Neural crest cell (in vitro differentiated cells): ENCODE measurements around the gene XKR3. TPM values are rescaled to one million over a fixed set of nuclear protein-coding genes. Genes with fewer than 3 reads are reported as not detected.
A peak's percentile ranks its signal among the peaks of the same experiment; 100 is the strongest.

Experiments used
- DNase-seq: peaks from one replicate; pipeline ENCODE4 v3.0.0; 2021; ENCODE audit warnings: low read depth, mixed read lengths, low spot score
- H3K27ac Mint-ChIP-seq: one replicate; pipeline ENCODE4 v1.8.0; 2021; ENCODE audit warnings: mild to moderate bottlenecking, mixed read lengths; ENCODE audit not compliant: unreplicated experiment
- H3K27me3 Mint-ChIP-seq: 2 replicates; pipeline ENCODE4 v1.8.0; 2021; ENCODE audit warnings: low read depth, mild to moderate bottlenecking, mixed read lengths
- H3K36me3 Mint-ChIP-seq: 2 replicates; pipeline ENCODE4 v1.8.0; 2021; ENCODE audit warnings: low read depth, mild to moderate bottlenecking, mixed read lengths
- H3K4me1 Mint-ChIP-seq: 2 replicates; pipeline ENCODE4 v1.8.0; 2021; ENCODE audit warnings: mixed read lengths
- H3K4me3 Mint-ChIP-seq: one replicate; pipeline ENCODE4 v1.8.0; 2021; ENCODE audit warnings: mild to moderate bottlenecking, mixed read lengths
- H3K9me3 Mint-ChIP-seq: 2 replicates; pipeline ENCODE4 v1.8.0; 2021; ENCODE audit warnings: mixed read lengths
- total RNA-seq: library from RNA; stranded (reverse); gene quantifications from 2 replicates; pipeline ENCODE4 v1.2.1, GENCODE V29; 2021
- TF ChIP-seq, protein P1 (sequence below): fragments of 200-600 bp; sonication (generic); conservative IDR thresholded peaks from 2 replicates; pipeline ENCODE4 v1.5.0; 2021; ENCODE audit warnings: antibody characterized with exemption, mild to moderate bottlenecking

The XKR3 gene
- total RNA-seq, 1 donor from 2014 or later: not detected

DNA sequence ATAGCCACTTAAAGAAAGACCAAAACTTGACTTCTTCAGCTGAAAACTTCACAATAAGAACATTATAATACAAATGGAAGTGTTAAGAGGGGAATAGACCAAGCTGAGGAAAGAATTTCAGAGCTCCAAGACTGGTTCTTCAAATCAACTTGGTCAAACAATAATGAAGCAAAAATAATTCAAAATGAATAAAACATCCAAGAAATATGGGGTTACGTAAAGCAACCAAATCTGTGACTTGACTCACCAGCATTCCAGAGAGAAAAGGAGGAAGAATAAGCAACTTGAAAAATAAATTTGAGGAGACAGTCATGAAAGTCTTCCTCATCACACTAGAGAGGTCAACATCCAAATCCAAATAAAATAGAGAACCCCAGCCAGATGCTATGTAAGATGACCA lies 31.4 kb downstream of the XKR3 start:
- TF ChIP-seq, protein P1, sequence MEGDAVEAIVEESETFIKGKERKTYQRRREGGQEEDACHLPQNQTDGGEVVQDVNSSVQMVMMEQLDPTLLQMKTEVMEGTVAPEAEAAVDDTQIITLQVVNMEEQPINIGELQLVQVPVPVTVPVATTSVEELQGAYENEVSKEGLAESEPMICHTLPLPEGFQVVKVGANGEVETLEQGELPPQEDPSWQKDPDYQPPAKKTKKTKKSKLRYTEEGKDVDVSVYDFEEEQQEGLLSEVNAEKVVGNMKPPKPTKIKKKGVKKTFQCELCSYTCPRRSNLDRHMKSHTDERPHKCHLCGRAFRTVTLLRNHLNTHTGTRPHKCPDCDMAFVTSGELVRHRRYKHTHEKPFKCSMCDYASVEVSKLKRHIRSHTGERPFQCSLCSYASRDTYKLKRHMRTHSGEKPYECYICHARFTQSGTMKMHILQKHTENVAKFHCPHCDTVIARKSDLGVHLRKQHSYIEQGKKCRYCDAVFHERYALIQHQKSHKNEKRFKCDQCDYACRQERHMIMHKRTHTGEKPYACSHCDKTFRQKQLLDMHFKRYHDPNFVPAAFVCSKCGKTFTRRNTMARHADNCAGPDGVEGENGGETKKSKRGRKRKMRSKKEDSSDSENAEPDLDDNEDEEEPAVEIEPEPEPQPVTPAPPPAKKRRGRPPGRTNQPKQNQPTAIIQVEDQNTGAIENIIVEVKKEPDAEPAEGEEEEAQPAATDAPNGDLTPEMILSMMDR: no peak
- no peak overlapping the region for H3K4me3 Mint-ChIP-seq
- peaks cover 7% of the 10 kb centered on the region for H3K9me3 Mint-ChIP-seq
- H3K27me3 Mint-ChIP-seq: no peaks in the 10 kb centered on the region
- no peak for DNase-seq
- H3K4me1 Mint-ChIP-seq: no peaks in the 10 kb centered on the region
- H3K27ac Mint-ChIP-seq: no peak overlapping the region
- H3K36me3 Mint-ChIP-seq: no peaks in the 10 kb centered on the region

DNA sequence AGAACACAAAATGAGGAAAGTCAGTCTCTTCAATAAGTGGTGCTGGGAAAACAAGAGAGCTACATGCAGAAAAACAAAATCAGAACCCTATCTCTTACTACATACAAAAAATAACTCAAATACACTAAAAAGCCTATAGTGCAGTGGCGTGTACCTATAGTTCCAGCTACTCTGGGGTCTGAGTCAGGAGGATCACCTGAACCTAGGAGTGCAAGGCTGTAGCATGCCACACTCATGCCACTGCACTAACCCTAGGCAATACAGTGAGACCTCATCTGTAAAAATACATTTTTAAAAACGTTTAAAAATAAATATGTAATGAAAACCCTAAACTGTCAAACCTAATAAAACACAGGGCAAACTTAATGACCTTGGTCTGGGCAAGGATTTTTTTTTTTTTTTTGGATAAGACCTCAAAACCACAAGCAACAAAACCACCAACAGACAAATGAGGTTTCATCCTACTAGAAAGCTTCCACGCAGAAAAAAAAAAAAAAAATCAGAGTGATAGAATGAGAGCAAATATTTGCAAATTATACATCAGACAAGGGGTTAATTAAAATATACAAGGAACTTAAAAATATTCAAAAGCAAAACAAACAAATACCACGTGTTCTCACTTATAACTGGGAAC lies 35.2 kb downstream of the XKR3 start:
- H3K9me3 Mint-ChIP-seq: peaks cover 6% of the 10 kb centered on the region
- no peak overlapping the region for H3K4me3 Mint-ChIP-seq
- no peaks in the 10 kb centered on the region for H3K4me1 Mint-ChIP-seq
- H3K36me3 Mint-ChIP-seq: no peaks in the 10 kb centered on the region
- DNase-seq: no peak
- H3K27ac Mint-ChIP-seq: no peak overlapping the region
- TF ChIP-seq, protein P1: no peak
- H3K27me3 Mint-ChIP-seq: no peaks in the 10 kb centered on the region

DNA sequence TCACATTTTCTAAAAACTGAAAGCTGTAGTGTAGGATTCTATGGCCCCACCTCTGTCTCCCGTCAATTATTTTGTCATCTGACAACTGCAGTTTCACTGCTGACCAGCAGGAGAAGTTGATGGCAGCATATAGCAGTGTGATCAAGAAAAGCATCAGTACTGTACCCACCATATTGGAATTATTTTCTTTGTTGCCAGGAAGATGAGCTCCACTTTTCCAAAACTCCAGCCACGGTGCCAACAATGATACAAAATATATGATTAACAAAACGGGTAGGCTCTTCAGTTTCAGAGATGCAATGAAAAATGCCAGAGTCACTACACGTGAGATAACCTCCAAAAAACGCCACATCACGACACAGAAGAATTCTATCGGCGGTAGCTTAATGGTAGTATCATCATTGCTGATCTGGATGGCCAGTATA lies 41.3 kb downstream of the XKR3 start:
- H3K4me3 Mint-ChIP-seq: no peak overlapping the region
- TF ChIP-seq, protein P1: peak; percentile 50
- no peaks in the 10 kb centered on the region for H3K4me1 Mint-ChIP-seq
- no peaks in the 10 kb centered on the region for H3K36me3 Mint-ChIP-seq
- no peaks in the 10 kb centered on the region for H3K27me3 Mint-ChIP-seq
- DNase-seq: no peak
- no peak overlapping the region for H3K27ac Mint-ChIP-seq
- H3K9me3 Mint-ChIP-seq: peaks cover 2% of the 10 kb centered on the region

DNA sequence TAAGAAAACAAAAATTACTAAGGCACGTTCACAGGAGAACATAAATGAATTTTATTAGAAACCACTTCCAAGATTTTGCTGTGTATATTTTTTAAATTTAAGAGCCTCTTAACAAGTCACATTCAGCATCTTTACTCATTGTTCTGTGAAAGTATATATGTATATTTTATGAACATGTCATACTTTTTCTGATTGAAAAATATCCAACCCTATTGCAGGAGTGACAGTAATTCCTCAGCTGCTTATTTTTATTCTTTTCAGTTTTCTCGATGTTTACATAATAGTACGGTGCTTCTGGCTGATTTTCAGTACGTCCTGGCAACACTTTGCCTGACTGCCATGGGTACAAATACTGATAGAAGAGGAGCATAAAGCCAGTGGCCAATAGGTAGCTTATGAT lies 41.8 kb downstream of the XKR3 start:
- Mint-ChIP-seq H3K9me3 (peaks cover 2% of the 10 kb centered on the region), H3K27me3 (no peaks in the 10 kb centered on the region), H3K27ac (no peak overlapping the region), H3K36me3 (no peaks in the 10 kb centered on the region), H3K4me1 (no peaks in the 10 kb centered on the region), H3K4me3 (no peak overlapping the region)
- TF ChIP-seq, protein P1: no peak
- no peak for DNase-seq

DNA sequence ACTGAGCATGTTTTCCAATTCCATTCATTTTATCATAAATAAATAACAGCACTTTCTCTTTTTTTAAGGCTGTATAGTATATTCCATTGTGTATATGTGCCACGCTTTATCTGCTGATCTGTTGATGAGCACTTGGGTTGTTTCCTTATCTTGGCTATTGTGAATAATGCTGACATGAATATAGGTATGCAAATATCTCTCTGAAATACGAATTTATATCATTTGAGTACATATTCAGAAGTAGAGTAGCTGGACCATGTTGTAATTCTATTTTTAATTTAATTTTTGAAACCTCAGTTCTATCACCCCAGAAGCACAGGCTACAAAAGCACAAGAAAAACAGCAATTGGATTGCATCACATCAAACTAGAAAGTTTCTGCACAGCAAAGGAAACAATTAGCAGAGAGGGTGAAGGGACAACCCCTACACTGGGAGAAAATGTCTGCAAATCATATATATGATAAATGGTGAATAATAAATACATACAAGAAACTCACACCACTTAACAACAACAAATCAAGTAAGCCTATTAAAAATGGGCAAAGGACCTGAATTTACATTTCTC lies 43.4 kb downstream of the XKR3 start:
- peaks cover 2% of the 10 kb centered on the region for H3K9me3 Mint-ChIP-seq
- DNase-seq: no peak
- TF ChIP-seq, protein P1: no peak
- H3K27me3 Mint-ChIP-seq: no peaks in the 10 kb centered on the region
- no peaks in the 10 kb centered on the region for H3K36me3 Mint-ChIP-seq
- no peak overlapping the region for H3K27ac Mint-ChIP-seq
- no peaks in the 10 kb centered on the region for H3K4me1 Mint-ChIP-seq
- H3K4me3 Mint-ChIP-seq: no peak overlapping the region
